SK-N-SH (cell line): Measurements from ENCODE around the gene KLC1. TPM values are rescaled to one million over a fixed set of nuclear protein-coding genes. Genes with fewer than 3 reads are reported as not detected.

Source experiments
- CHD2 ChIP-seq: fragments of 150-350 bp; IDR thresholded peaks from 2 replicates; pipeline ENCODE4 v1.6.1; 2018; ENCODE audit warnings: low read length; ENCODE audit not compliant: partially characterized antibody
- EP300 ChIP-seq, 2 experiments: IDR thresholded peaks; 2 replicates each; pipeline versions ENCODE4 v1.4.0 to v1.6.1; 2012; ENCODE audit warnings: borderline replicate concordance in 1 of 2, low read depth in 1 of 2, low read length in 1 of 2
- FOXJ3 ChIP-seq: sonication (generic); formaldehyde crosslinking; IDR thresholded peaks from 2 replicates; pipeline ENCODE4 v1.5.1; 2020; ENCODE audit warnings: mild to moderate bottlenecking, missing genetic modification reagents
- FOXM1 ChIP-seq: IDR thresholded peaks from 2 replicates; pipeline ENCODE4 v1.4.0; 2012; ENCODE audit warnings: low read depth, mild to moderate bottlenecking
- GABPA ChIP-seq: IDR thresholded peaks from 2 replicates; pipeline ENCODE4 v1.4.0; 2012; ENCODE audit warnings: low read depth, mild to moderate bottlenecking
- GATA2 ChIP-seq: sonication (generic); formaldehyde crosslinking; IDR thresholded peaks from 2 replicates; pipeline ENCODE4 v1.5.0; 2020; ENCODE audit warnings: mild to moderate bottlenecking, missing genetic modification reagents
- IRF3 ChIP-seq: fragments of 150-350 bp; IDR thresholded peaks from 2 replicates; pipeline ENCODE4 v1.6.1; 2016; ENCODE audit warnings: mild to moderate bottlenecking, low read depth, low read length
- JUND ChIP-seq: IDR thresholded peaks from 2 replicates; pipeline ENCODE4 v1.4.0; 2012
- MEF2A ChIP-seq: IDR thresholded peaks from 2 replicates; pipeline ENCODE4 v1.4.0; 2012; ENCODE audit warnings: low read depth, borderline replicate concordance
- NFIC ChIP-seq: IDR thresholded peaks from 2 replicates; pipeline ENCODE4 v1.4.0; 2012; ENCODE audit warnings: borderline replicate concordance
- NRF1 ChIP-seq: IDR thresholded peaks from 2 replicates; pipeline ENCODE4 v1.6.1; 2012; ENCODE audit warnings: low read depth, mild to moderate bottlenecking, low read length
- RAD21 ChIP-seq: IDR thresholded peaks from 2 replicates; pipeline ENCODE4 v1.6.1; 2012; ENCODE audit warnings: mild to moderate bottlenecking, low read length
- RCOR1 ChIP-seq: fragments of 150-350 bp; IDR thresholded peaks from 2 replicates; pipeline ENCODE4 v1.6.1; 2017; ENCODE audit warnings: antibody characterized with exemption, low read length
- RFX5 ChIP-seq: IDR thresholded peaks from 2 replicates; pipeline ENCODE4 v1.6.1; 2012; ENCODE audit warnings: mild to moderate bottlenecking, improper control_type of control experiment, low read length
- RXRA ChIP-seq: IDR thresholded peaks from 2 replicates; pipeline ENCODE4 v1.4.0; 2012; ENCODE audit warnings: low read depth, mild to moderate bottlenecking, borderline replicate concordance
- SIN3A ChIP-seq: IDR thresholded peaks from 2 replicates; pipeline ENCODE4 v1.6.1; 2012; ENCODE audit warnings: low read depth, mild to moderate bottlenecking, low read length, moderate library complexity, borderline replicate concordance
- SMC3 ChIP-seq: IDR thresholded peaks from 2 replicates; pipeline ENCODE4 v1.6.1; 2012; ENCODE audit warnings: low read depth, low read length, improper control_type of control experiment
- TAF1 ChIP-seq: IDR thresholded peaks from 2 replicates; pipeline ENCODE4 v1.6.1; 2012; ENCODE audit warnings: low read depth, mild to moderate bottlenecking, low read length, moderate library complexity, borderline replicate concordance
- TCF12 ChIP-seq: IDR thresholded peaks from 2 replicates; pipeline ENCODE4 v1.4.0; 2012
- TEAD4 ChIP-seq: IDR thresholded peaks from 2 replicates; pipeline ENCODE4 v1.4.0; 2012; ENCODE audit warnings: mild to moderate bottlenecking, borderline replicate concordance; ENCODE audit not compliant: insufficient read depth
- USF1 ChIP-seq: IDR thresholded peaks from 2 replicates; pipeline ENCODE4 v1.4.0; 2012; ENCODE audit warnings: low read depth, borderline replicate concordance
- USF2 ChIP-seq: fragments of 150-350 bp; IDR thresholded peaks from 2 replicates; pipeline ENCODE4 v1.6.1; 2017; ENCODE audit warnings: antibody characterized with exemption, low read length, low read depth, borderline replicate concordance
- YY1 ChIP-seq: IDR thresholded peaks from 2 replicates; pipeline ENCODE4 v1.4.0; 2012; ENCODE audit warnings: low read depth, mild to moderate bottlenecking
- polyA plus RNA-seq, 3 experiments: library from polyadenylated mRNA; depleted of rRNA; stranded (reverse); fragments of >200 nt; gene quantifications; 2 replicates each; pipeline ENCODE4 v1.2.3, GENCODE V29; 2012
- TF ChIP-seq, protein P1 (sequence below): IDR thresholded peaks from 2 replicates; pipeline ENCODE4 v1.4.0; 2012; ENCODE audit warnings: low read depth
- TF ChIP-seq, protein P2 (sequence below): IDR thresholded peaks from 2 replicates; pipeline ENCODE4 v1.4.0; 2012; ENCODE audit warnings: low read depth, borderline replicate concordance

Gene KLC1
- polyA plus RNA-seq, 1 of the 3 experiments (the other 2 are of a cell fraction): 308 TPM

- TF ChIP-seq GABPA: no peak
- no peak for TF ChIP-seq GATA2
- no peak for TF ChIP-seq YY1
- no peak for TF ChIP-seq NRF1
- no peak for TF ChIP-seq FOXJ3 (CRISPR knock-in tag)
- TF ChIP-seq TEAD4: no peak
- TF ChIP-seq EP300 (IDR thresholded peaks at IDR 0.05; ENCODE audit: borderline replicate concordance in 1 of 2, low read depth in 1 of 2, low read length in 1 of 2): no peak
- TF ChIP-seq, protein P1, sequence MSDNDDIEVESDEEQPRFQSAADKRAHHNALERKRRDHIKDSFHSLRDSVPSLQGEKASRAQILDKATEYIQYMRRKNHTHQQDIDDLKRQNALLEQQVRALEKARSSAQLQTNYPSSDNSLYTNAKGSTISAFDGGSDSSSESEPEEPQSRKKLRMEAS: peak; percentile 100
- TF ChIP-seq RCOR1: no peak
- TF ChIP-seq JUND: no peak
- no peak for TF ChIP-seq MEF2A
- peak; percentile 73; the same call in 1 of the 2 replicates for TF ChIP-seq USF1
- TF ChIP-seq FOXM1: no peak
- TF ChIP-seq TAF1: no peak
- peak; percentile 91 for TF ChIP-seq TCF12
- TF ChIP-seq RAD21: peak; percentile 54
- TF ChIP-seq NFIC: no peak
- TF ChIP-seq SMC3: no peak; the same call in 1 of the 2 replicates
- peak; percentile 100 for TF ChIP-seq SIN3A
- TF ChIP-seq RXRA: no peak
- no peak for TF ChIP-seq RFX5
- TF ChIP-seq, protein P2, sequence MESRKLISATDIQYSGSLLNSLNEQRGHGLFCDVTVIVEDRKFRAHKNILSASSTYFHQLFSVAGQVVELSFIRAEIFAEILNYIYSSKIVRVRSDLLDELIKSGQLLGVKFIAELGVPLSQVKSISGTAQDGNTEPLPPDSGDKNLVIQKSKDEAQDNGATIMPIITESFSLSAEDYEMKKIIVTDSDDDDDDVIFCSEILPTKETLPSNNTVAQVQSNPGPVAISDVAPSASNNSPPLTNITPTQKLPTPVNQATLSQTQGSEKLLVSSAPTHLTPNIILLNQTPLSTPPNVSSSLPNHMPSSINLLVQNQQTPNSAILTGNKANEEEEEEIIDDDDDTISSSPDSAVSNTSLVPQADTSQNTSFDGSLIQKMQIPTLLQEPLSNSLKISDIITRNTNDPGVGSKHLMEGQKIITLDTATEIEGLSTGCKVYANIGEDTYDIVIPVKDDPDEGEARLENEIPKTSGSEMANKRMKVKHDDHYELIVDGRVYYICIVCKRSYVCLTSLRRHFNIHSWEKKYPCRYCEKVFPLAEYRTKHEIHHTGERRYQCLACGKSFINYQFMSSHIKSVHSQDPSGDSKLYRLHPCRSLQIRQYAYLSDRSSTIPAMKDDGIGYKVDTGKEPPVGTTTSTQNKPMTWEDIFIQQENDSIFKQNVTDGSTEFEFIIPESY: no peak
- no peak for TF ChIP-seq USF2
- no peak for TF ChIP-seq CHD2
- no peak for TF ChIP-seq IRF3
Measured at GRCh38 chr14:103606963-103607668, 21.9 kb upstream of the KLC1 start (continued).
